ENCODE measurements around the gene KRT15. TPM values are rescaled to one million over a fixed set of nuclear protein-coding genes. Genes with fewer than 3 reads are reported as not detected.

The KRT15 gene
- total and polyA plus RNA-seq, 2 of the 8 experiments (the other 6 are each of a cell fraction or from before 2014, with no cell fraction given): 0.11 to 0.13 TPM

GRCh38 chr17:41464682-41465081 lies 54.0 kb downstream of the KRT15 start:
- no peak overlapping the region for H2BK5ac ChIP-seq (ENCODE audit: low read depth, low read length)
- H3K4me3 ChIP-seq (ENCODE audit: extremely low read depth in 1 of 4, insufficient read depth in 2 of 4, low read depth in 3 of 4, low read length in 4 of 4): no peak overlapping the region
- no peak overlapping the region for H2BK120ac ChIP-seq (replicated peaks; ENCODE audit: low read depth, low read length)
- no peaks in the 10 kb centered on the region for H3K36me3 ChIP-seq (ENCODE audit: control insufficient read depth in 2 of 4, insufficient read depth in 4 of 4, low read length in 3 of 4)
- no peak overlapping the region for H2BK12ac ChIP-seq (ENCODE audit: low read depth, low read length)
- no peak overlapping the region for H3K18ac ChIP-seq (ENCODE audit: extremely low read depth, low read length)
- no peaks in the 10 kb centered on the region; a peak in 1 of 4 replicates for H3K9me3 ChIP-seq (ENCODE audit: insufficient read depth in 2 of 2, low read depth in 1 of 2, low read length in 1 of 2)
- no peak overlapping the region for H2BK20ac ChIP-seq (ENCODE audit: low read length)
- no peak overlapping the region for H2AFZ ChIP-seq (ENCODE audit: low read length)
- WGBS, 2 experiments (ENCODE audit: extremely low coverage in 1 of 2, insufficient coverage in 1 of 2, insufficient read length in 1 of 2, insufficient replicate concordance in 2 of 2, low coverage in 1 of 2, low lambda C conversion rate in 2 of 2, missing lambda C conversion rate in 1 of 2): 92% methylated on average over 6 of the region's 6 CpGs; no CpG with 5 or more reads in 1 of the 2 experiments
- no peak overlapping the region for H3K23ac ChIP-seq (ENCODE audit: insufficient read length)
- H3K79me1 ChIP-seq (ENCODE audit: low read depth, low read length): no peaks in the 10 kb centered on the region
- no peaks in the 10 kb centered on the region for H4K20me1 ChIP-seq (replicated peaks in 1 of 2; ENCODE audit: control insufficient read depth in 1 of 2, insufficient read depth in 2 of 2, low read length in 2 of 2)
- no peaks in the 10 kb centered on the region for H3K27me3 ChIP-seq (replicated peaks in 1 of 4; ENCODE audit: control insufficient read depth in 3 of 4, extremely low read depth in 1 of 4, insufficient read depth in 3 of 4, low read length in 3 of 4)
- ChIA-PET POLR2A (ENCODE audit: partially characterized antibody) (interaction anchor here (0.6 kb wide), 1 partner anchor 81 kb away, joined by 3 read pairs; no protein-coding TSS in a partner anchor), CTCF (ENCODE audit: partially characterized antibody) (interaction anchor here (0.9 to 2.0 kb wide), 2 partner anchors 17 to 22 kb away, joined by 3 to 5 read pairs; no protein-coding TSS in a partner anchor)
- no peaks in the 10 kb centered on the region for H3K79me2 ChIP-seq (ENCODE audit: control insufficient read depth in 1 of 2, insufficient read depth in 2 of 2, low read length in 2 of 2)
- no peak overlapping the region for H4K8ac ChIP-seq (ENCODE audit: extremely low read depth, insufficient read depth, low read length)
- no peak overlapping the region for H3K56ac ChIP-seq (replicated peaks; ENCODE audit: insufficient read length, low read depth, low read length)
- H4K91ac ChIP-seq (replicated peaks; ENCODE audit: insufficient read length, low read length): no peak overlapping the region
- H3K4me1 ChIP-seq (replicated peaks in 1 of 4; ENCODE audit: control insufficient read depth in 3 of 4, insufficient read depth in 4 of 4, low read length in 3 of 4): no peaks in the 10 kb centered on the region
- H2BK15ac ChIP-seq (ENCODE audit: low read length): no peak overlapping the region
- no peaks in the 10 kb centered on the region for H3K23me2 ChIP-seq (ENCODE audit: low read depth, low read length)
- H2AK5ac ChIP-seq (ENCODE audit: low read depth, low read length): no peak overlapping the region
- no peak overlapping the region for H4K5ac ChIP-seq (ENCODE audit: insufficient read length, low read depth, low read length)
- H3K4ac ChIP-seq (replicated peaks; ENCODE audit: insufficient read length, low read depth, low read length): no peak overlapping the region
- no peak overlapping the region for H3K27ac ChIP-seq (ENCODE audit: low read depth, low read length)
- DNase-seq (ENCODE audit: low read depth in 1 of 2, low spot score in 2 of 2): no peak
- no peak overlapping the region for H3K14ac ChIP-seq (ENCODE audit: insufficient read length)
- no peak overlapping the region for H3K9ac ChIP-seq (replicated peaks in 1 of 4; ENCODE audit: extremely low read depth in 1 of 4, low read depth in 3 of 4, low read length in 3 of 4)
- no peak for FAIRE-seq
- H3K4me2 ChIP-seq (ENCODE audit: insufficient read depth in 1 of 2, low read depth in 2 of 2, low read length in 2 of 2): no peak overlapping the region
- TF ChIP-seq SRF (IDR thresholded peaks at IDR 0.05; ENCODE audit: low read depth, low read length) (no peak), KDM5A (IDR thresholded peaks at IDR 0.05; ENCODE audit: low read length) (no peak), KDM1A (IDR thresholded peaks at IDR 0.05; ENCODE audit: borderline replicate concordance, low read length) (no peak), POLR2A (IDR thresholded peaks at IDR 0.05; ENCODE audit: control extremely low read depth in 1 of 2, low read depth in 2 of 2, low read length in 2 of 2) (no peak), JUN (IDR thresholded peaks at IDR 0.05; ENCODE audit: low read depth, low read length) (no peak), GTF2F1 (IDR thresholded peaks at IDR 0.05; ENCODE audit: borderline replicate concordance, low read depth, low read length) (no peak), SUZ12 (IDR thresholded peaks at IDR 0.05; ENCODE audit: low read length) (no peak), MAFK (IDR thresholded peaks at IDR 0.05; ENCODE audit: low read depth, low read length) (no peak), BCL11A (IDR thresholded peaks at IDR 0.05; ENCODE audit: low read depth in 2 of 2, low read length in 2 of 2) (no peak), RFX5 (IDR thresholded peaks at IDR 0.05; ENCODE audit: borderline replicate concordance, low read depth, low read length) (no peak), CHD2 (IDR thresholded peaks at IDR 0.05; ENCODE audit: low read length) (no peak), CBX5 (IDR thresholded peaks at IDR 0.05; ENCODE audit: low read depth, low read length) (no peak), PHF8 (conservative IDR thresholded peaks at IDR 0.05; ENCODE audit: low read depth, low read length) (no peak), EP300 (IDR thresholded peaks at IDR 0.05; ENCODE audit: borderline replicate concordance in 1 of 2, low read depth in 2 of 2, low read length in 2 of 2) (no peak)
- TF ChIP-seq, protein P1, sequence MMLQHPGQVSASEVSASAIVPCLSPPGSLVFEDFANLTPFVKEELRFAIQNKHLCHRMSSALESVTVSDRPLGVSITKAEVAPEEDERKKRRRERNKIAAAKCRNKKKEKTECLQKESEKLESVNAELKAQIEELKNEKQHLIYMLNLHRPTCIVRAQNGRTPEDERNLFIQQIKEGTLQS (IDR thresholded peaks at IDR 0.05; ENCODE audit: insufficient read depth, low read depth, low read length): no peak
